Kidney (tissue), 14 donors: ENCODE data around the gene RUNDC3A. TPM values are rescaled to one million over a fixed set of nuclear protein-coding genes. Genes with fewer than 3 reads are reported as not detected.

Experiments used
- DNase-seq, 5 donors: peaks; one replicate each; pipeline ENCODE4 v3.0.0-alpha.2; 2013 to 2020
- FAIRE-seq: peaks from 2 replicates; lab custom pipeline; 2012; peaks lifted over from hg19 to GRCh38; lab: Jason Lieb, UNC
- H3K27ac ChIP-seq, 2 donors: one replicate each; pipeline ENCODE4 v1.7.0; 2013; ENCODE audit warnings: low read depth in 2 of 2, low read length in 2 of 2, inconsistent platforms in 1 of 2
- H3K27me3 ChIP-seq: one replicate; pipeline ENCODE4 v1.7.1; 2013; ENCODE audit warnings: low read length, inconsistent platforms; ENCODE audit not compliant: control insufficient read depth, insufficient read depth
- H3K36me3 ChIP-seq, 3 donors: one replicate each; pipeline versions ENCODE4 v1.7.0 to v1.7.1; 2013; ENCODE audit warnings: low read length in 3 of 3, control low read depth in 1 of 3, inconsistent platforms in 1 of 3; ENCODE audit not compliant: insufficient read depth in 3 of 3, control insufficient read depth in 2 of 3
- H3K4me1 ChIP-seq, 3 donors: one replicate each; pipeline versions ENCODE4 v1.7.0 to v1.7.1; 2013; ENCODE audit warnings: low read length in 3 of 3, inconsistent platforms in 1 of 3, low read depth in 1 of 3; ENCODE audit not compliant: control insufficient read depth in 2 of 3, insufficient read depth in 2 of 3
- H3K4me3 ChIP-seq, 3 donors: one replicate each; pipeline versions ENCODE4 v1.7.0 to v1.8.1; 2013; ENCODE audit warnings: low read length in 3 of 3, control low read depth in 1 of 3, inconsistent platforms in 1 of 3
- H3K9ac ChIP-seq, 3 donors: one replicate each; pipeline versions ENCODE4 v1.7.0 to v1.7.1; 2013; ENCODE audit warnings: low read length in 3 of 3, control low read depth in 1 of 3, inconsistent platforms in 1 of 3
- H3K9me3 ChIP-seq, 3 donors: one replicate each; pipeline versions ENCODE4 v1.7.0 to v1.7.1; 2013; ENCODE audit warnings: low read length in 3 of 3, control low read depth in 1 of 3, inconsistent platforms in 1 of 3; ENCODE audit not compliant: control insufficient read depth in 2 of 3, insufficient read depth in 1 of 3
- CTCF ChIP-seq: IDR thresholded peaks from 3 replicates; pipeline ENCODE4 v1.5.1; 2012; ENCODE audit warnings: mild to moderate bottlenecking, moderate library complexity, borderline replicate concordance; ENCODE audit not compliant: insufficient read depth; ENCODE audit errors: extremely low read depth
- intact Hi-C: fragments of 100-400 bp; cut with DNase I; formaldehyde crosslinking; loops from one replicate; pipeline ENCODE4 v1.11.1; 2022
- polyA plus RNA-seq: library from polyadenylated mRNA; stranded (reverse); fragments of 350-450 nt; fragmentation: Illumina TruSeq; extraction: RNeasy Lipid Tissue Mini Kit (QIAGEN cat#74804); gene quantifications from one replicate; pipeline ENCODE4 v1.2.3, GENCODE V29; 2014; ENCODE audit warnings: low read depth, low replicate concordance; ENCODE audit not compliant: insufficient read depth
- total RNA-seq: library from RNA; stranded (reverse); fragmentation: NEBNext Ultra II Directional; extraction: Animal tissue kit (Norgen Biotek cat#: 25700); gene quantifications from one replicate; pipeline ENCODE4 v1.2.1, GENCODE V29; 2021
- donor health status: control.
- donor health status: control.
- donor health status: control.
- donor health status: control.
- donor health status: control.
- donor health status: DM: yes; HTN: yes; CAD: no.
- donor health status: Normal renal cell carcinoma (clear cell type).

RUNDC3A gene
- total and polyA plus RNA-seq, 2 donors from 2014 or later = 2.2 to 6.4 TPM

- no peak for TF ChIP-seq CTCF
- H3K27ac ChIP-seq = no peak overlapping the region
- no peak for FAIRE-seq
- no peak overlapping the region for H3K9ac ChIP-seq
- H3K9me3 ChIP-seq = no peaks in the 10 kb centered on the region
- H3K27me3 ChIP-seq = peaks cover 6% of the 10 kb centered on the region
- H3K36me3 ChIP-seq = no peaks in the 10 kb centered on the region
- no peak overlapping the region for H3K4me3 ChIP-seq
- intact Hi-C loops = no loop called here
- no peak for DNase-seq
- H3K4me1 ChIP-seq = peaks cover 0 to 13% (median 5%) of the 10 kb centered on the region in 3 donors
These were observed 1.8 kb downstream of the RUNDC3A start for GRCh38 chr17:44310188-44310587.

- Histone ChIP-seq H3K27me3 (peaks cover 8% of the 10 kb centered on the region), H3K36me3 (no peaks in the 10 kb centered on the region), H3K9ac (no peak overlapping the region), H3K9me3 (no peaks in the 10 kb centered on the region), H3K4me1 (peaks cover 0 to 13% (median 5%) of the 10 kb centered on the region in 3 donors), H3K4me3 (no peak overlapping the region), H3K27ac (no peak overlapping the region)
- intact Hi-C loops = no loop called here
- DNase-seq (no peak), FAIRE-seq (no peak)
- TF ChIP-seq CTCF = no peak
These were observed 2.4 kb downstream of the RUNDC3A start for GRCh38 chr17:44310609-44311376.

- peaks cover 0 to 13% (median 5%) of the 10 kb centered on the region in 3 donors for H3K4me1 ChIP-seq
- DNase-seq = no peak
- H3K4me3 ChIP-seq = no peak overlapping the region
- H3K9me3 ChIP-seq = no peaks in the 10 kb centered on the region
- intact Hi-C loops = no loop called here
- TF ChIP-seq CTCF = no peak
- H3K27ac ChIP-seq = no peak overlapping the region
- no peak for FAIRE-seq
- no peak overlapping the region for H3K9ac ChIP-seq
- H3K27me3 ChIP-seq = peaks cover 13% of the 10 kb centered on the region
- H3K36me3 ChIP-seq = no peaks in the 10 kb centered on the region
These were observed 3.3 kb downstream of the RUNDC3A start for GRCh38 chr17:44311562-44312181.
